SK-N-MC (cell line): Measurements from ENCODE around the gene CCT6A.

Source experiments
- EZH2 ChIP-seq: fragments of 200-600 bp; sonication (generic); IDR thresholded peaks from one replicate; pipeline ENCODE4 v1.6.1; 2017; ENCODE audit warnings: antibody characterized with exemption
- FOXP2 ChIP-seq: optimal IDR thresholded peaks from 2 replicates; pipeline ENCODE3; 2011; ENCODE audit warnings: mild to moderate bottlenecking, moderate library complexity; ENCODE audit not compliant: insufficient read depth; ENCODE audit errors: extremely low read length, control extremely low read depth
- POLR2AphosphoS5 ChIP-seq: IDR thresholded peaks from 2 replicates; pipeline ENCODE4 v1.6.1; 2012; ENCODE audit warnings: mild to moderate bottlenecking, low read depth, low read length, borderline replicate concordance

GRCh38 chr7:56110611-56111010, 59.0 kb downstream of the CCT6A start:
- TF ChIP-seq EZH2 (no peak), POLR2AphosphoS5 (no peak), FOXP2 (no peak)
